NCI-H187 (cell line): ENCODE measurements around the gene ZFPM1.

Experiments
- DNase-seq, 2 experiments: peaks; one replicate each; lab custom pipeline; 2025; lab: John Stamatoyannopoulos, UW

Gene ZFPM1

DNA sequence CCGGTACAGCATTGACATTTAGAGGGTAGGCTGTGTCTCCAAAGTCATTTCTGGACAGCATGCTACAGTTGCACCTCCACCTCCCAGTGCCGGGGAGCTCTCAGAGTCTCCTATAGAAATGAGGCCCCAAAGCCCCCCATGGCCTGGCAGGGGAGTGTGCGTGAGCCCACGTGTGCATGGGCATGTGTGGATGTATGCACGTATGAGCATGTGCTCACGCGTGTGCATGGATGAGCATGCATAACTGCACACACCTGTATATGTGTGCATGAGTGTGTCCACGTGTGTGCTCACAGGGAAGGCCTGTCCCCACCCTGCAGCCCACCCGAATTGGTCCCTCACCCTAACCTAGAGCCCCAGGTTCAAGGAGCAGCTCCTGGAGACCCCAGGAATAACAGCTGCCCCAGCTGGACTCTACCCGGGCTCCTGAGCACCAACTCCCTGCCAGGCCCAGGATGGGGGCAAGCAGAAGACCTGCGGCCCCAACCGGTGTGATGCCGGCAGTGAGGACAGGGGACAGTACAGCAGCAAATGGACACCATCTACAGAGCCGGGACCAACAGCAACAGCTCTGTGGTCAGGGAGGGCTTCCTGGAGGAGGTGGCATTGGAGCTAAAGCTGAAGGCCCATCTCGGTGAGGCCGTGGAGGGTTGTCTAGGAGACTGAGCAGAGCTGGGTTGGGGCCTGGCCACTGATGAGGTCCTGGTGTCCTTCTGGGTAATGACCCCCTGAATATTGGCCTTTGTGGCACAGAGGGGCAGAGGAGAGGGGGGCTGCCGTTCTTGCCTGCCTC lies 35.2 kb upstream of the ZFPM1 start:
- DNase-seq = no peak

DNA sequence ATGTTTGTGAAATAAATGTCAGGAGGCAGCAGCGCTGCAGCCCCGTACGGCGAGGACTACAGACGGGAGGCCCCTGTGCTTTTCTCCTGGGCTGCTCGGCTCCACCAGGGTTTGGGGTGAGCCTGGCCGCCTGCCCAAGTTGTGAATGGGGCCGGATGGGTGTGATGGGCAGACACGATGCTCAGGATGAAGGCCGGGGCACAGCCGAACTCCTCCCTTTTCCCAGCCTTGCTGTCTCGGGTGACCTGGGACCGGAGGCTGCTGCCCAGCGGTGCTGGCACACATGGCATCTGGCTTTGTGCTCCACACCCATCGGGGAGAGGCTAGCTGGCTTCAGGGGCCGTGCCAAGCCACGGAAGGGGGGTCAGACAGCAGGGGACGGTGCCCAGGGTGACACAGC lies 34.2 kb upstream of the ZFPM1 start:
- no peak for DNase-seq

DNA sequence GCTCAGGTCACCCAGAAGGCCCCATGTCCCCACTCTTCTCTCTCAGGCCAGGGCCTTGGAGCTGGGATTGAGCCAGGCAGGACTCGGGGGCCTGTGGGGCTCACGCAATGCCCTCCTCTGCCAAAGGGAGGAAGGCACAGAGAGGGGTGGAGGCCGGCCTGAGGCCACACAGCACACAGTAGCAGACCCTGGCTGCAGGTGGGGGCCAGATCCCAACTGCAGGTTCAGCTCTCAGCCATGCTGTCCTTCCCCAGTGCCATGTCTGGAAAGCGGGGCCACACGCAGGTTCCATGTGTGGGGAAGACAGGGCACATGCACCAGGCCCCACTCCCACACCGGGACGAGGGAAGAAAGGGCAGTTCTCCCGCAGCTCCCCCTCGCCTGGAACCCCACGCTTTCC lies 33.3 kb upstream of the ZFPM1 start:
- DNase-seq = no peak

DNA sequence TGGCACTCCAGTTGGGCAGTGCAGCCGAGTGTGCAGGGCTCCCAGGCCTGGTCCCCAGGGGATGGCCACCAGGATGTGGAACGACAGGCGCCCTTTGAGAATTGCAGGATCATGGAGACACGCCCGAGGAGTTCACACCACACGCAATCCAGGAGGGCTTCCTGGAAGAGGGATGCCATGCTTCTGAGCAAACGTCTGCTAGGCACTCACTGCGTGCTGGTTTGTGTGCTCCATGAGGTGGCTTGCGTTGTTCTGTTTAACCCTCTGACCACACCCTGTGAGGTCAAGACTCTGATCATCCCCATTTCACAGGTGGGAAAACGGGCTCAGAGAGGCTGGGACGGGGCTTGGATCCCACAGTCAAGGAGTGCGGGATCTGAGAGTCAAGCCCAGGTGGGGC lies 32.6 kb upstream of the ZFPM1 start:
- no peak for DNase-seq

DNA sequence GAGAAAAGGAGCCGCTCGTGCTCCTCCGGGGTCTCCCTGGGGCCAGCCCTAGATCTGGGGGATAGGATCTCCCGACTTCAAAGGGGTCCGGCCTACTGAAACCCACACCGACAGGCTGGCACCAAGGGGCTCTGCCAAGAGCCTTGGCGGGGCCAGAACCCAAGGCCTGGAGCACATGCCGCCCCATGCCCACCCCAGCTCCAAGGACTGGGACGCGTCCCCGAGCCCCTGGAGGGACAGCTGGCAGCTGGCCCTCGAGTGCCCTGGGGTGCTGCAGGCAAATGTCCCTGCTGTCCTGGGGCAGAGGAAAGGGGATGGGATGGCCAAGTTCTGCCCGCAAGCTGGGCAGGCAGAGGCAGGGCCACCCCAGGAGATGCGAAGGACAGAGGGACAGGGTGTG lies 31.8 kb upstream of the ZFPM1 start:
- no peak for DNase-seq

DNA sequence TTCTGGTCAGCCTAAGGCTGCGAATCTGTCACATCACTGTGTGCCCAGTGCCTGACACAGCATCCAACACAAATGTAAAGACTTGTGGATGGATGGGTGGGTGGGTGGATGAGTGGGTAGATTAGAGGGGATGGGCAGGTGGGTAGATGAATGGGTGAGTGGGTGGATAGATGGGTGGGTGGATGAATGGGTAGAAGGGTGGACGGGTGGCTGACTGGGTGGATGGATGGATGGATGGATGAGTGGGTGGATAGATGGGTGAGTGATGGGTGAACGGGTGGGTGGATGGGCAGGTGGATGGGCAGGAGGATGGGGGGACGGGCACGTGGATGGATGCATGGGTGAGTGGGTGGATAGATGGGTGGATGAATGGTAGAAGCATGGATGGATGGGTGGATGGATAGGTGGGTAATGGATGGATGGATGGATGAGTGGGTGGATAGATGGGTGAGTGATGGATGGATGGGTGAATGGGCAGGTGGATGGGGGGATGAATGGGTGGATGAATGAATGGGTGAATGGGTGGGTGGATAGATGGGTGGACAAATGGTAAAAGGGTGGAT lies 31.1 kb upstream of the ZFPM1 start:
- DNase-seq = no peak

DNA sequence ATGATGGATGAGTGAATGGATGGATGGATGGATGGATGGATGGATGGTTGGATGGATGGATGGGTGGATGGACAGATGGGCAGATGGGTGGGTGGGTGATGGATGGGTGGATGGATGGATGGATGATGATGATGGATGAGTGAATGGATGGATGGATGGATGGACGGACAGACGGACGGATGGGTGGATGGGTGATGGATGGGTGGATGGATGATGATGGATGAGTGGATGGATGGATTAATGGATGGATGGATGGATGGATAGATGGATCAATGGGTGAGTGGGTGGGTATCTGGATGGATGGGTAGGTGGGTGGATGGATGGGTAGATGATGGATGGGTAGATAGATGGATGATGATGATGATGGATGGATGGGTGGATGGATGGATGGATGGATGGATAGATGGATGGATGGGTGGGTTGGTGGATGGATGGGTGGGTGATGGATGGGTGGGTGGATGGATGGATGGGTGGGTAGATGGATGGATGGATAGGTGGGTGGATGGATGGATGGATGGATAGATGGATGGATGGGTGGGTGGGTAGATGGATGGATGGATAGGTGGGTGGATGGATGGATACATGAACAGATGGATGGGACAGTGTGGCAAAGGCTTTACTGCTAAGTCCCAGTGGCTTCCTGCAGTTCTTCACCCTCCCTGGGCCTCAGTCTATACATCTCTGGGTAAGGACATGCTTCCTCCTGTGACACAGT lies 30.2 kb upstream of the ZFPM1 start:
- no peak for DNase-seq

DNA sequence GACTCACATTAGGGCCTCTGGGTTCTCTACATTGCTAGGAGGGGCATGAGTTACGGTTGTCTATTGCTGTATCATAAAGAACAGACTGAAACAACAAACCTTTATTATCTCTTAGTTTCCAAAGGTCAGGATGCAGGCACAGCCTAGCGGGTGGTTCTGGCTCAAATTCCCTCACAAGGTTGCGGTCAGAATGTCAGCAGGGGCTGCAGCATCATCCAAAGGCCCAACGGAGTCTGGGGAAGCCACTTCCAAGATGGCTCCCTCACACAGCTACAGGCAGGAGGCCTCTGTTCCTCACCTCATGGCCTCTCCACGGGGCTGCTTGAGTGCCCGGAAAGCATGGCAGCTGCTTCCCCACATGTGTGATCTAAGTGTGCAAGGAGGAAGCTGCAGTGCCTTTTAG lies 29.6 kb upstream of the ZFPM1 start:
- no peak for DNase-seq

DNA sequence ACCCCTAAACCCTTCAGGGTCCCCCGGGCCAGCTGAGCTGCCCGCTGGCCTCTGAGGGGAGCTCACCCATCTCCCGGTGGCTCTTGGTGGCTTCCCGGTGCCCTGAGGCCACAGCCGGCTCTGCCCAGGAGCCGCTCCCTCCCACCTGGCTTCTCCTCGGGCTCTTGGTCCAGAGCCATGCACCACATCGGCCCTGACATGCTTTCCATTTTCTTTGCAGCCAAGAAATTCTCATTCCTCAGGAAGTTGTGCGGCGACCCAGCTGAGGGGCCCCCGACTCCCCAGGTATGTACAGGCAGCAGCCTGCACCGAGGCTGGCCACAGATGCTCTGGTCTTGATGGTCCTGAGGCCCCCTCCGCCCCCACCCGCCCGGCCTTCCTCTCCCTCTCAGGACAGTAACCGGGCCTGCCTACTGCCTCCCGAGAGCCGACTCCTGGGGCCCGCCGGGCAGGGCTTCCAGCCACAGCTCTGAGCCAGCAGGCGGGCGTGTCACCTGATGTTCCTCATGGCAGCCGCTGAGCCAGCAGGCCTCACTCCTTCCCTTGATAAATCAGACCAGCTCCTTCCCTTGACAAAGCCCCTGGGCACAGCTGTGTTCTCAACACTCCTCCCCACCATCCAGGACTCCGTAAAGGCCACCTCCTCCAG lies 28.4 kb upstream of the ZFPM1 start:
- DNase-seq = no peak

DNA sequence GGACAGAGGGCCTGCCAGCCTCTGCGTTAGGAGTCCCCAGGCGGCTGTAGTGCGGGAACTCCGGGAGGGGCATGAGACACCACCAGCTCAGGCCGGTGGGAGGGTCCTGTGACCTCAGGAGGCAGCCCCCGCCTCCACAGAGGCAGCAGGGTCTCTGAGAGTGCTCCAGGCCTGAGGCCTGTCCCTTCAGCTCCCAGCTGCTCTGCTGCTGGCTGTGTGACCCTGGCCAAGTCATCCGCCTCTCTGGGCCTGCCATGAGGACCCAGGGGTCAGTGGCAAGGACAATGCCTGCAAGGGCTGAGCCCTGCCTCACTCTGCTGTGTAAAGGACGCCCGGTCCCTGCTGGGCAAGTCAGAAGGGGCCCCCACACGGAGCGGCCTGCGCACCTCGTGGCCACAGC lies 27.1 kb upstream of the ZFPM1 start:
- DNase-seq = no peak

DNA sequence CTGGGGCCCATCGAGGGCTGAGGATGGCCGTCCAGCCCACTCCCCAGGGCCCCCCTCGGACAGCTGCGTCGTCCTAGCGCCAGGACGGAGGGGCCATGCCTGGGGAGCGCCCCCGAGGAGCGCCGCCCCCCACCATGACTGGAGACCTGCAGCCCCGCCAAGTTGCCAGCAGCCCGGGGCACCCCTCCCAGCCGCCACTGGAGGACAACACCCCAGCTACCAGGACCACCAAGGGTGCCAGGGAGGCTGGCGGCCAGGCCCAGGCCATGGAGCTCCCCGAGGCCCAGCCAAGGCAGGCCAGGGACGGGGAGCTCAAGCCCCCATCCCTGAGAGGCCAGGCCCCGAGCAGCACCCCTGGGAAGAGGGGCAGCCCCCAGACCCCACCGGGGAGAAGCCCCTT lies 25.7 kb upstream of the ZFPM1 start:
- no peak for DNase-seq

DNA sequence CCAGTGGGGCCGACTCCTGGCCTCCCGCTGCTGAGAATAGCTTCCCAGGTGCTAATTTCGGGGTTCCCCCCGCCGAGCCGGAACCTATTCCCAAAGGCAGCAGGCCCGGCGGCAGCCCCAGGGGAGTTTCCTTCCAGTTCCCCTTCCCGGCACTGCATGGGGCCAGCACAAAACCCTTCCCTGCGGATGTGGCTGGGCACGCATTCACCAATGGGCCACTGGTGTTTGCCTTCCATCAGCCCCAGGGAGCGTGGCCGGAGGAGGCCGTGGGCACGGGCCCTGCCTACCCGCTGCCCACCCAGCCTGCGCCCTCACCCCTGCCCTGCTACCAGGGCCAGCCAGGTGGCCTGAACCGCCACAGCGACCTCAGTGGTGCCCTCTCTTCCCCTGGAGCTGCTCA lies 24.9 kb upstream of the ZFPM1 start:
- no peak for DNase-seq

DNA sequence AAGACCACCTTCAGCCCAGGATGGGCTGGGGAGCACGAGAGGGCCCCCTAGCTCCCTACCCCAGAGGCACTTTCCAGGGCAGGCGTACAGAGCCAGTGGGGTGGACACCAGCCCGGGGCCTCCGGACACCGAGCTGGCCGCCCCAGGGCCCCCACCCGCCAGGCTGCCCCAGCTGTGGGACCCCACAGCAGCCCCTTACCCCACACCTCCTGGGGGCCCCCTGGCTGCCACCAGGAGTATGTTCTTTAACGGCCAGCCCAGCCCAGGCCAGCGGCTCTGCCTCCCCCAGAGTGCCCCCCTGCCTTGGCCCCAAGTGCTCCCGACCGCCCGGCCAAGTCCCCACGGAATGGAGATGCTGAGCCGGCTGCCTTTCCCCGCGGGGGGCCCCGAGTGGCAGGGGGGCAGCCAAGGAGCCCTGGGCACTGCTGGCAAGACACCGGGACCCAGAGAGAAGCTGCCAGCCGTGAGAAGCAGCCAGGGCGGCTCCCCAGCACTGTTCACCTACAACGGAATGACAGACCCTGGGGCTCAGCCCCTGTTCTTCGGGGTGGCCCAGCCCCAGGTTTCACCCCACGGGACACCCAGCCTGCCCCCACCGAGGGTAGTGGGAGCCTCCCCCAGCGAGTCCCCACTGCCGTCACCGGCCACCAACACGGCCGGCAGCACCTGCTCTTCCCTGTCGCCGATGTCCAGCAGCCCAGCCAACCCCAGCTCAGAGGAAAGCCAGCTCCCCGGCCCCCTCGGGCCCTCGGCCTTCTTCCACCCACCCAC lies 24.3 kb upstream of the ZFPM1 start:
- DNase-seq = no peak

DNA sequence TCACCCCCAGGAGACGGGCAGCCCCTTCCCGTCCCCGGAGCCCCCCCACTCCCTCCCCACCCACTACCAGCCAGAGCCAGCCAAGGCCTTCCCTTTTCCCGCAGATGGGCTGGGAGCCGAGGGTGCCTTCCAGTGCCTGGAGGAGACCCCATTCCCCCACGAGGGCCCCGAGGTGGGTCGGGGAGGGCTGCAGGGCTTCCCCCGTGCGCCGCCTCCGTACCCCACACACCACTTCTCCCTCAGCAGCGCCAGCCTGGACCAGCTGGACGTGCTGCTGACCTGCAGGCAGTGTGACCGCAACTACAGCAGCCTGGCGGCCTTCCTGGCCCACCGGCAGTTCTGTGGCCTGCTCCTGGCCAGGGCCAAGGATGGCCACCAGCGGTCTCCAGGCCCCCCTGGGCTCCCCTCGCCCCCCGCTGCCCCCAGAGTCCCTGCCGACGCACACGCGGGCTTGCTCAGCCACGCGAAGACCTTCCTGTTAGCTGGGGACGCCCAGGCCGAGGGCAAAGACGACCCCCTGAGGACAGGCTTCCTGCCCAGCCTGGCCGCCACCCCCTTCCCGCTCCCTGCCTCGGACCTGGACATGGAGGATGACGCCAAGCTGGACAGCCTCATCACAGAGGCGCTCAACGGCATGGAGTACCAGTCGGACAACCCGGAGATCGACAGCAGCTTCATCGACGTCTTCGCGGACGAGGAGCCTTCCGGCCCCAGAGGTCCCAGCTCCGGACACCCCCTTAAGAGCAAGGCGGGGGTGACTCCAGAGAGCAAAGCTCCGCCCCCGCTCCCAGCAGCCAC lies 23.5 kb upstream of the ZFPM1 start:
- no peak for DNase-seq

DNA sequence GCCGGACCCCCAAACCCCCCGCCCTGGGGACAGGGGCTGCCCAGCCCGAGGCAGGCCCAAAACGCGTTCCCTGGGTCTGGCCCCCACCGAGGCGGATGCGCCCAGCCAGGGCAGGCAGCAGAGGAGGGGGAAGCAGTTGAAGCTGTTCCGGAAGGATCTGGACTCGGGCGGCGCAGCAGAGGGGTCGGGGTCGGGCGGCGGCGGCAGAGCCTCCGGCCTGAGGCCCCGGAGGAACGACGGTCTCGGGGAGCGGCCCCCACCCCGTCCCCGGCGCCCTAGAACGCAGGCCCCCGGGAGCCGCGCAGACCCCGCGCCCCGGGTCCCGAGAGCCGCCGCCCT lies 22.9 kb upstream of the ZFPM1 start:
- no peak for DNase-seq

DNA sequence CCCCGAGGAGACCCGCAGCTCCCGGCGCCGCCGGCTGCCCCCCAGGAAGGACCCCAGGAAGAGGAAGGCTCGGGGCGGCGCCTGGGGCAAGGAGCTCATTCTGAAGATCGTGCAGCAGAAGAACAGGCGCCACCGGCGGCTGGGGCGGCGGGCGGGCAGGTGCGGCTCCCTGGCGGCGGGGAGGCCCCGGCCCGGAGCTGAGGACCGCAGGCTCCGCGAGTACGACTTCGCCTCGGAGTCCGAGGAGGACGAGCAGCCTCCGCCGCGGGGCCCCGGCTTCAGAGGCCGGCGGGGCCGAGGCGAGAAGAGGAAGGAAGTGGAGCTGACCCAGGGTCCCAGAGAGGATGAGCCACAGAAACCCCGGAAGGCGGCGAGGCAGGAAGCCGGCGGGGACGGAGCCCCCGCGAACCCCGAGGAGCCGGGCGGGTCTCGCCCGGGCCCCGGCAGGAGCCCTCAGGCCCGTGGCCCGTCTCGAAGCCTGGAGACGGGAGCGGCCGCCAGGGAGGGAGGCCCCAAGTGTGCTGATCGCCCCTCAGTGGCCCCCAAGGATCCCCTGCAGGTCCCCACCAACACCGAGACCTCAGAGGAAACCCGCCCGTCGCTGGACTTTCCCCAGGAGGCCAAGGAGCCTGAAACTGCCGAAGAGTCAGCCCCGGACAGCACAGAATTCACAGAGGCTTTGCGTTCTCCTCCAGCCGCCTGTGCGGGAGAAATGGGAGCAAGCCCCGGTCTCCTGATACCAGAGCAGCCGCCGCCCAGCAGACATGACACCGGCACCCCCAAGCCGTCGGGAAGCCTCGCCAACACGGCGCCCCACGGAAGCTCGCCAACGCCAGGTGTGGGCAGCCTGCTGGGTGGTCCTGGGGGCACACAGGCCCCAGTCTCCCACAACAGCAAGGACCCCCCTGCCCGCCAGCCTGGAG lies 22.3 kb upstream of the ZFPM1 start:
- DNase-seq = no peak

DNA sequence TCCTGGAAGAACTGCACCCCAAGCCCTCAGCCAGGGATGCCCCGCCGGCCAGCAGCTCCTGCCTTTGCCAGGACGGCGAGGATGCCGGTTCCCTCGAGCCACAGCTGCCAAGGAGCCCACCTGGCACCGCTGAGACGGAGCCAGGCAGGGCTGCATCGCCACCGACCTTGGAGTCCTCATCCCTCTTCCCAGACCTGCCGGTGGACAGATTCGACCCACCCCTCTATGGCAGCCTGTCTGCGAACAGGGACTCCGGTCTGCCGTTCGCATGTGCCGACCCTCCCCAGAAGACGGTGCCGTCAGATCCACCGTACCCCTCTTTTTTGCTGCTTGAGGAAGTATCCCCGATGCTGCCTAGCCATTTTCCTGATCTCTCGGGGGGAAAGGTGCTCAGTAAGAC lies 21.4 kb upstream of the ZFPM1 start:
- DNase-seq = no peak

DNA sequence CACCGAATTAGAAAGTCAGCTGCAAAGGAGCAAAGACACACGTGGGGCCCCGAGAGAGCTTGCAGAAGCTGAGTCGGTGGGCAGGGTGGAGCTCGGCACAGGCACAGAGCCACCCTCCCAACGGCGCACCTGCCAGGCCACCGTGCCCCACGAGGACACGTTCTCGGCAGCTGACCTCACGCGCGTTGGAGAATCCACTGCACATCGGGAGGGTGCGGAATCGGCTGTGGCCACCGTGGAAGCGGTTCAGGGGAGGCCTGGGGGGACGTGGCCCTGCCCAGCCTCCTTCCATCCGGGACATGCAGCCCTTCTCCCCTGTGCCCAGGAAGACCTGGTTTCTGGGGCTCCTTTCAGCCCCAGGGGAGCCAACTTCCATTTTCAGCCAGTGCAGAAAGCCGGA lies 20.9 kb upstream of the ZFPM1 start:
- DNase-seq = no peak

DNA sequence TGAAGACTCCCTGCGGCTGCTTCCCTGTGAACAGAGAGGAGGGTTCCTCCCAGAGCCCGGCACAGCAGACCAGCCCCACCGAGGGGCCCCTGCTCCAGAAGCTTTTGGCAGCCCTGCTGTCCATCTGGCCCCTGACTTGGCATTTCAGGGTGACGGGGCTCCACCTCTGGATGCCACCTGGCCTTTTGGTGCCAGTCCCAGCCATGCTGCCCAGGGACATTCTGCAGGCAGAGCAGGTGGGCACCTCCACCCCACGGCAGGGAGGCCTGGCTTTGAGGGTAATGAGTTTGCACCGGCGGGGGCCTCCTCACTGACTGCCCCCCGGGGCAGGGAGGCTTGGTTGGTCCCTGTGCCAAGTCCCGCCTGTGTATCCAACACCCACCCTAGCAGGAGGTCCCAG lies 20.3 kb upstream of the ZFPM1 start:
- DNase-seq = no peak

DNA sequence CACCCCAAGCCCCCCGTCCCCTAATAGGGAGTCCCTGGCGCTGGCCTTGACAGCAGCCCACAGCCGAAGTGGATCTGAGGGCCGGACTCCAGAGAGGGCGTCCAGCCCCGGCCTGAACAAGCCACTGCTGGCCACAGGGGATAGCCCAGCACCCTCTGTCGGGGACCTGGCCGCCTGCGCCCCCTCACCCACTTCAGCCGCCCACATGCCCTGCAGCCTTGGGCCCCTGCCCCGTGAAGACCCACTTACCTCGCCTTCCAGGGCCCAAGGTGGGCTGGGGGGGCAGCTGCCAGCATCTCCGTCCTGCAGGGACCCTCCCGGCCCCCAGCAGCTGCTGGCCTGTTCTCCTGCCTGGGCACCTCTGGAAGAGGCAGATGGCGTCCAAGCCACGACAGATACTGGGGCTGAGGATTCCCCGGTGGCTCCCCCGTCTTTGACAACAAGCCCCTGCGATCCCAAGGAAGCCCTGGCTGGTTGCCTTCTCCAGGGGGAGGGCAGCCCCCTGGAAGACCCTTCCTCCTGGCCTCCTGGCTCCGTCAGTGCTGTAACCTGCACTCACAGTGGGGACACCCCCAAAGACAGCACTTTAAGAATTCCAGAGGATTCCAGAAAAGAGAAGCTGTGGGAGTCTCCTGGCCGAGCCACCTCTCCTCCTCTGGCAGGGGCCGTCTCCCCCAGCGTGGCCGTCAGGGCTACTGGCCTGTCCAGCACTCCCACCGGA lies 19.3 kb upstream of the ZFPM1 start:
- DNase-seq = no peak
